ENCODE results near the gene PRKACA.

Gene PRKACA

GRCh38 chr19:14101003-14101545 lies 16.5 kb downstream of the PRKACA start:
- no peaks in the 10 kb centered on the region for H3K9me3 ChIP-seq (replicated peaks; ENCODE audit: insufficient read depth, low read length)
- H3F3A ChIP-seq (ENCODE audit: insufficient read depth, low read length), result peaks cover 22% of the 10 kb centered on the region
- no peak overlapping the region for H2AFZ ChIP-seq (ENCODE audit: low read length)
- peaks cover 19% of the 10 kb centered on the region for H3K4me1 ChIP-seq (ENCODE audit: low read length)
- H3K27me3 ChIP-seq (replicated peaks; ENCODE audit: insufficient read depth, low read length), result no peaks in the 10 kb centered on the region
- TF ChIP-seq EZH2 (optimal IDR thresholded peaks at IDR 0.05; ENCODE audit: low read depth, low read length) (no peak), EZH2phosphoT487 (IDR thresholded peaks at IDR 0.05; ENCODE audit: low read length) (no peak), CTCF (IDR thresholded peaks at IDR 0.05; ENCODE audit: low read length) (no peak)
- DNase-seq, result no peak
- H3K79me2 ChIP-seq (ENCODE audit: low read length), result no peaks in the 10 kb centered on the region
- H3K4me2 ChIP-seq (ENCODE audit: low read depth, low read length), result no peak overlapping the region
- H3K27ac ChIP-seq (ENCODE audit: low read length), result no peak overlapping the region
- no peaks in the 10 kb centered on the region for H3K9me2 ChIP-seq (replicated peaks; ENCODE audit: insufficient read depth, low read length)
- no peak overlapping the region for H3K4me3 ChIP-seq (ENCODE audit: low read length)
- H4K20me1 ChIP-seq (ENCODE audit: insufficient read depth, low read length), result no peaks in the 10 kb centered on the region
- H3K9ac ChIP-seq (ENCODE audit: low read length), result no peak overlapping the region
- no peaks in the 10 kb centered on the region for H3K36me3 ChIP-seq (replicated peaks; ENCODE audit: insufficient read depth, low read length)

GRCh38 chr19:14097532-14098151 lies 19.9 kb downstream of the PRKACA start:
- DNase-seq, result no peak
- H3F3A ChIP-seq (ENCODE audit: insufficient read depth, low read length), result peaks cover 7% of the 10 kb centered on the region
- no peak overlapping the region for H3K27ac ChIP-seq (ENCODE audit: low read length)
- no peak overlapping the region for H3K4me2 ChIP-seq (ENCODE audit: low read depth, low read length)
- no peaks in the 10 kb centered on the region for H3K36me3 ChIP-seq (replicated peaks; ENCODE audit: insufficient read depth, low read length)
- H3K4me3 ChIP-seq (ENCODE audit: low read length), result no peak overlapping the region
- H3K9me3 ChIP-seq (replicated peaks; ENCODE audit: insufficient read depth, low read length), result no peaks in the 10 kb centered on the region
- H4K20me1 ChIP-seq (ENCODE audit: insufficient read depth, low read length), result no peaks in the 10 kb centered on the region
- no peak overlapping the region for H2AFZ ChIP-seq (ENCODE audit: low read length)
- no peaks in the 10 kb centered on the region for H3K9me2 ChIP-seq (replicated peaks; ENCODE audit: insufficient read depth, low read length)
- H3K27me3 ChIP-seq (replicated peaks; ENCODE audit: insufficient read depth, low read length), result no peaks in the 10 kb centered on the region
- no peaks in the 10 kb centered on the region for H3K79me2 ChIP-seq (ENCODE audit: low read length)
- H3K4me1 ChIP-seq (ENCODE audit: low read length), result peaks cover 7% of the 10 kb centered on the region
- H3K9ac ChIP-seq (ENCODE audit: low read length), result no peak overlapping the region
- TF ChIP-seq EZH2phosphoT487 (IDR thresholded peaks at IDR 0.05; ENCODE audit: low read length) (no peak), CTCF (IDR thresholded peaks at IDR 0.05; ENCODE audit: low read length) (0 out of 2 replicates have a peak, but pooled peaks have one; percentile 6)

GRCh38 chr19:14096272-14096992 lies 21.1 kb downstream of the PRKACA start:
- no peak for DNase-seq

More at GRCh38 chr19:14096272-14096992, 21.1 kb downstream of the PRKACA start:
- Histone ChIP-seq H3K27me3 (replicated peaks; ENCODE audit: insufficient read depth, low read length) (no peaks in the 10 kb centered on the region), H3F3A (ENCODE audit: insufficient read depth, low read length) (no peaks in the 10 kb centered on the region; the same call in 1 of the 2 replicates), H3K4me3 (ENCODE audit: low read length) (no peak overlapping the region), H3K9ac (ENCODE audit: low read length) (no peak overlapping the region), H3K9me2 (replicated peaks; ENCODE audit: insufficient read depth, low read length) (no peaks in the 10 kb centered on the region), H3K4me2 (ENCODE audit: low read depth, low read length) (no peak overlapping the region), H3K27ac (ENCODE audit: low read length) (no peak overlapping the region), H3K36me3 (replicated peaks; ENCODE audit: insufficient read depth, low read length) (no peaks in the 10 kb centered on the region), H3K79me2 (ENCODE audit: low read length) (no peaks in the 10 kb centered on the region), H4K20me1 (ENCODE audit: insufficient read depth, low read length) (no peaks in the 10 kb centered on the region), H2AFZ (ENCODE audit: low read length) (no peak overlapping the region), H3K9me3 (replicated peaks; ENCODE audit: insufficient read depth, low read length) (no peaks in the 10 kb centered on the region), H3K4me1 (ENCODE audit: low read length) (peaks cover 3% of the 10 kb centered on the region; the same call in 1 of the 2 replicates)
- no peak for TF ChIP-seq EZH2phosphoT487 (IDR thresholded peaks at IDR 0.05; ENCODE audit: low read length)
- TF ChIP-seq EZH2 (optimal IDR thresholded peaks at IDR 0.05; ENCODE audit: low read depth, low read length), result no peak
- no peak for TF ChIP-seq CTCF (IDR thresholded peaks at IDR 0.05; ENCODE audit: low read length)
